Measurements from ENCODE around the gene LDLR.
"Not testable (repeated sequence)": the region's sequence is repeated elsewhere in the genome, so short reads cannot be mapped to it uniquely, and the experiment has no call there.

LDLR gene

DNA sequence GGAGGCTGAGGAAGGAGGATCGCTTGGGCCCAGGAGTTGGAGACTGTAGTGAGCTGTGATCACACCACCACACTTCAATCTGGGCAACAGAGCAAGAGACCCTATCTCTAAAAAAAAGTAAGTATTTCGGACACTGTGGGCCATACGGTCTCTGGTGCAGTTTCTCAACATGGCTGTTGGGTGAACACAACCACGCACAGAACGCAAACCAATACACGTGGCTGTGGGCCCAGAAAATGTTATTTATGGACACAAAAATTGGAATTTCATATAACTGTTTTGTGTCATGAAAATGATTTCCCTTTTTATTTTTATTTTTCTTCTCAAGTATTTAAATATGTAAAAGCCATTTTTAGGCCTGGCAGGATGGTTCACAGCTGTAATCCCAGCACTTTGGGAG is 19.5 kb downstream of the LDLR start:
- no peak for DNase-seq

DNA sequence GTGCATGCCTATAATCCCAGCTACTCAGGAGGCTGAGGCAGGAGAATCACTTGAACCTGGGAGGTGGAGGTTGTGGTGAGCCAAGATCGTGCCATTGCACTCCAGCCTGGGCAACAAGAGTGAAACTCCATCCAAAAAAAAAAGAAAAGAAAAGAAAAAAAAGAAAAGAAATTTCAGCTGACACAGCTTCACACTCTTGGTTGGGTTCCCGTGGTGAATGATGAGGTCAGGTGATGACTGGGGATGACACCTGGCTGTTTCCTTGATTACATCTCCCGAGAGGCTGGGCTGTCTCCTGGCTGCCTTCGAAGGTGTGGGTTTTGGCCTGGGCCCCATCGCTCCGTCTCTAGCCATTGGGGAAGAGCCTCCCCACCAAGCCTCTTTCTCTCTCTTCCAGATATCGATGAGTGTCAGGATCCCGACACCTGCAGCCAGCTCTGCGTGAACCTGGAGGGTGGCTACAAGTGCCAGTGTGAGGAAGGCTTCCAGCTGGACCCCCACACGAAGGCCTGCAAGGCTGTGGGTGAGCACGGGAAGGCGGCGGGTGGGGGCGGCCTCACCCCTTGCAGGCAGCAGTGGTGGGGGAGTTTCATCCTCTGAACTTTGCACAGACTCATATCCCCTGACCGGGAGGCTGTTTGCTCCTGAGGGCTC is 22.0 kb downstream of the LDLR start:
- no peak for DNase-seq

DNA sequence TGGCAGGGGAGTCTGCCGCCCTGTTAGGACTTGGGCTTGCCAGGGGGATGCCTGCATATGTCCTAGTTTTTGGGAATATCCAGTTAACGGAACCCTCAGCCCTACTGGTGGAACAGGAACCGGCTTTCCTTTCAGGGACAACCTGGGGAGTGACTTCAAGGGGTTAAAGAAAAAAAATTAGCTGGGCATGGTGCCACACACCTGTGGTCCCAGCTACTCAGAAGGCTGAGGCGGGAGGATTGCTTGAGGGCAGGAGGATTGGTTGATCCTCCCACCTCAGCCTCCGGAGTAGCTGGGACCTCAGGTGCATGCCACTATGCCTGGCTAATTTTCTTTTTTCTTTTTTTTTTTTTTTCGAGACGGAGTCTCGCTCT is 22.5 kb downstream of the LDLR start:
- DNase-seq: no peak

DNA sequence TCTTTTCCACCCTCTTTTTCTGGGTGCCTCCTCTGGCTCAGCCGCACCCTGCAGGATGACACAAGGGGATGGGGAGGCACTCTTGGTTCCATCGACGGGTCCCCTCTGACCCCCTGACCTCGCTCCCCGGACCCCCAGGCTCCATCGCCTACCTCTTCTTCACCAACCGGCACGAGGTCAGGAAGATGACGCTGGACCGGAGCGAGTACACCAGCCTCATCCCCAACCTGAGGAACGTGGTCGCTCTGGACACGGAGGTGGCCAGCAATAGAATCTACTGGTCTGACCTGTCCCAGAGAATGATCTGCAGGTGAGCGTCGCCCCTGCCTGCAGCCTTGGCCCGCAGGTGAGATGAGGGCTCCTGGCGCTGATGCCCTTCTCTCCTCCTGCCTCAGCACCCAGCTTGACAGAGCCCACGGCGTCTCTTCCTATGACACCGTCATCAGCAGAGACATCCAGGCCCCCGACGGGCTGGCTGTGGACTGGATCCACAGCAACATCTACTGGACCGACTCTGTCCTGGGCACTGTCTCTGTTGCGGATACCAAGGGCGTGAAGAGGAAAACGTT is 24.0 kb downstream of the LDLR start:
- DNase-seq: no peak

DNA sequence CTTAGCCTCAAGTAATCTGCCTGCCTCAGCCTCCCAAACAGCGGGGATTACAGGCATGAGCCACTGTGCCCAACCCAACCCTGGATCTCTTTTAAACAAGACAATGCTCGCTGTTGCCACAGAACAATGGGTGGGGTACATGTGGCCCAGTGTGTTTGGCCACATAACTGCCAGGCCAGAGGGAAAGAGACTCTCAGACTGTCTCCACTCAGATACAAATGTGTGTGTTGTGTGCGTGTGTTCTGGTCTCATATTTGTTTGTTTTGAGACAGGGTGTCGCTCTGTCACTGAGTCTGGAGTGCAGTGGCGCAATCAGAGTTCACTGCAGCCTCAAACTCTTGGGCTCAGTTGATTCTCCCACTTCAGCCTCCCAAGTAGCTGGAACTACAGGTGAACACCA is 25.8 kb downstream of the LDLR start:
- no peak for DNase-seq

DNA sequence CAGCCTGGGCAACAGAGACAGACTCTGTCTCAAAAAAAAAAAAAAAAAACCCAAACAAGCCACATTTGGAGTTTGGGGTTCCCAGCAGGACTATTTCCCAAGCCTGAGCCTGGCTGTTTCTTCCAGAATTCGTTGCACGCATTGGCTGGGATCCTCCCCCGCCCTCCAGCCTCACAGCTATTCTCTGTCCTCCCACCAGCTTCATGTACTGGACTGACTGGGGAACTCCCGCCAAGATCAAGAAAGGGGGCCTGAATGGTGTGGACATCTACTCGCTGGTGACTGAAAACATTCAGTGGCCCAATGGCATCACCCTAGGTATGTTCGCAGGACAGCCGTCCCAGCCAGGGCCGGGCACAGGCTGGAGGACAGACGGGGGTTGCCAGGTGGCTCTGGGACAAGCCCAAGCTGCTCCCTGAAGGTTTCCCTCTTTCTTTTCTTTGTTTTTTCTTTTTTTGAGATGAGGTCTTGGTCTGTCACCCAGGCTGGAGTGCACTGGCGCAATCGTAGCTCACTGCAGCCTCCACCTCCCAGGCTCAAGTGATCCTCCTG is 26.7 kb downstream of the LDLR start:
- no peak for DNase-seq

DNA sequence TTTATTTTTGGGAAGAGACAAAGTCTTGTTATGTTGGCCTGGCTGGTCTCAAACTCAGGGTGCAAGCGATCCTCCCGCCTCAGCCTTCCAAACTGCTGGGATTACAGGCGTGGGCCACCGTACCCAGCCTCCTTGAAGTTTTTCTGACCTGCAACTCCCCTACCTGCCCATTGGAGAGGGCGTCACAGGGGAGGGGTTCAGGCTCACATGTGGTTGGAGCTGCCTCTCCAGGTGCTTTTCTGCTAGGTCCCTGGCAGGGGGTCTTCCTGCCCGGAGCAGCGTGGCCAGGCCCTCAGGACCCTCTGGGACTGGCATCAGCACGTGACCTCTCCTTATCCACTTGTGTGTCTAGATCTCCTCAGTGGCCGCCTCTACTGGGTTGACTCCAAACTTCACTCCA is 27.2 kb downstream of the LDLR start:
- no peak for DNase-seq

DNA sequence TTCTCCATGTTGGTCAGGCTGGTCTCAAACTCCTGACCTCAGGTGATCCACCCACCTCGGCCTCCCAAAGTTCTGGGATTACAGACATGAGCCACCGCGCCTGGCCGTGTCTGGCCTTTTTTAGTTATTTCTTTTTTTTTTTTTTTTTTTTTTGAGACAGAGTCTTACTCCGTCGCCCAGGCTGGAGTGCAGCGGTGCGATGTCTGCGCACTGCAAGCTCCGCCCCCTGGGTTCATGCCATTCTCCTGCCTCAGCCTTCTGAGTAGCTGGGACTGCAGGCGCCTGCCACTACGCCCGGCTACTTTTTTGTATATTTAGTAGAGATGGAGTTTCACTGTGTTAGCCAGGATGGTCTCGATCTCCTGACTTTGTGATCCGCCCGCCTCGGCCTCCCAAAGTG is 32.7 kb downstream of the LDLR start:
- DNase-seq: not testable (repeated sequence)

DNA sequence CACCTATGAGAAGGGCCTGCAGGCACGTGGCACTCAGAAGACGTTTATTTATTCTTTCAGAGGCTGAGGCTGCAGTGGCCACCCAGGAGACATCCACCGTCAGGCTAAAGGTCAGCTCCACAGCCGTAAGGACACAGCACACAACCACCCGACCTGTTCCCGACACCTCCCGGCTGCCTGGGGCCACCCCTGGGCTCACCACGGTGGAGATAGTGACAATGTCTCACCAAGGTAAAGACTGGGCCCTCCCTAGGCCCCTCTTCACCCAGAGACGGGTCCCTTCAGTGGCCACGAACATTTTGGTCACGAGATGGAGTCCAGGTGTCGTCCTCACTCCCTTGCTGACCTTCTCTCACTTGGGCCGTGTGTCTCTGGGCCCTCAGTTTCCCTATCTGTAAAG is 33.9 kb downstream of the LDLR start:
- no peak for DNase-seq

DNA sequence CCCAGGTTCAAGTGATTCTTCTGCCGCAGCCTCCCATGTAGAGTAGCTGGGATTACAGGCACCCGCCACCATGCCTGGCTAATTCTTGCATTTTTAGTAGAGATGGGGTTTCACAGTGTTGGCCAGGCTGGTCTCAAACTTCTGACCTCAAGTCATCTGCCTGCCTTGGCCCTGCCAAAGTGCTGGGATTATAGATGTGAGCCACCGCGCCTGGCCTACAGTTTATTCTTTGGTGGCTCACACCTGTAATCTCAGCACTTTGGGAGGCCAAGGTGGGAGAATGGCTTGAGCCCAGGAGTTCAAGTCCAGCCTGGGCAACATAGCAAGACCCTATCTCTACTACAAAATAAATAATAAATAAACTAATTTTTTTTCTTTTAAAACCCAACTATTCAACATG is 34.9 kb downstream of the LDLR start:
- DNase-seq: not testable (repeated sequence)

DNA sequence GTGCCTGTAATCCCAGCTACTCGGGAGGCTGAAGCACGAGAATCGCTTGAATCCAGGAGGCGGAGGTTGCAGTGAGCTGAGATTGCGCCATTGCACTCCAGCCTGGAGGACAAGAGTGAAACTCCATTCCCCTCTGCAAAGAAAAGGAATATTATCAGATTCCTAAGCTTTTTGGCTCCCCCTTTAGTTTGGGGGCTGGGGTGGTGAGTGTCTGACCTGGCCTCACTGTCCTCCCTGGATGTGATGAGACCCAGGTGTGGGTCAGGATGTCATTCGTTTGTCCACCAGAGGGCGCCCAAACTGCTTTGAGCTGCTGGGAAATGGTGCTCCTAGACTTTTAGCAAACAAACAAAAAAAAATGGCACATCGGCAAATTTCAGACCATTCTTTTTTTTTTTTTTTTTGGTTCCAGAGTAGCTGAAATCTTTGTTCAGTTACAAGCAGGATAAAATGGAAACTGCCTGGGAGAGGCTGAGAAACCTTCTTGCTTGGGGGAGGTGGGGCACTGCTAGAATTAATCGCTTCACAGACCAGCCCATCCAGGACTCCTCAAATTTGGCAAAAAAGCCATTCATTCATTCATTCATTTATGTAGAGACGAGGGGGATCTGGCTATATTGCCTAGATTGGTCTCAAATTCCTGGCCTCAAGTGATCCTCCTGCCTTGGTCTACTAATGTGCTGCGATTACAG is 36.9 kb downstream of the LDLR start:
- DNase-seq: peak; percentile 66

DNA sequence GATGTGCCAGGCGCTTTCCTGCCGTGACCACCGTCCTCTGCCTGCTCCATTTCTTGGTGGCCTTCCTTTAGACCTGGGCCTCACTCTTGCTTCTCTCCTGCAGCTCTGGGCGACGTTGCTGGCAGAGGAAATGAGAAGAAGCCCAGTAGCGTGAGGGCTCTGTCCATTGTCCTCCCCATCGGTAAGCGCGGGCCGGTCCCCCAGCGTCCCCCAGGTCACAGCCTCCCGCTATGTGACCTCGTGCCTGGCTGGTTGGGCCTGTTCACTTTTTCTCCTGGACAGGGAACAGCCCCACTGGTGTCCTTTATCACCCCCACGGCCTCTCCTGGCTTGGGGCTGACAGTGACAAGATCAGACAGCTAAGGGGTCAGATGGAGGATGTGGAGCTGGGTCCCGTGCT is 38.6 kb downstream of the LDLR start:
- DNase-seq: no peak

DNA sequence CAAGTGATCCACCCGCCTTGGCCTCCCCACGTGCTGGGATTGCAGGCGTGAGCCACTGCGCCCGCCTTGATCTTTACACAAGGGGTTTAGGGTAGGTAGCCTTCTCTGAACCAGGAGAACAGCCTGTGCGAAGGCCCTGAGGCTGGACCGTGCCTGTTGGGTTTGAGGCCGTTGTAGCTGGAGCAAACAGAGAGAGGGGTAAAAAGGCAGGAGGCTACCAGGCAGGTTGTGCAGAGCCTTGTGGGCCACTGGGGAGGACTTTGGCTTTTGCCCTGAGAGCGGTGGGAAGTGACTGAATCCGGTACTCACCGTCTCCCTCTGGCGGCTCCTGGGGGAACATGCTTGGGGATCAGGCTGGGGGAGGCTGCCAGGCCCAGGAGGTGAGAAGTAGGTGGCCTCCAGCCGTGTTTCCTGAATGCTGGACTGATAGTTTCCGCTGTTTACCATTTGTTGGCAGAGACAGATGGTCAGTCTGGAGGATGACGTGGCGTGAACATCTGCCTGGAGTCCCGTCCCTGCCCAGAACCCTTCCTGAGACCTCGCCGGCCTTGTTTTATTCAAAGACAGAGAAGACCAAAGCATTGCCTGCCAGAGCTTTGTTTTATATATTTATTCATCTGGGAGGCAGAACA is 41.7 kb downstream of the LDLR start:
- peak; percentile 80 for DNase-seq

DNA sequence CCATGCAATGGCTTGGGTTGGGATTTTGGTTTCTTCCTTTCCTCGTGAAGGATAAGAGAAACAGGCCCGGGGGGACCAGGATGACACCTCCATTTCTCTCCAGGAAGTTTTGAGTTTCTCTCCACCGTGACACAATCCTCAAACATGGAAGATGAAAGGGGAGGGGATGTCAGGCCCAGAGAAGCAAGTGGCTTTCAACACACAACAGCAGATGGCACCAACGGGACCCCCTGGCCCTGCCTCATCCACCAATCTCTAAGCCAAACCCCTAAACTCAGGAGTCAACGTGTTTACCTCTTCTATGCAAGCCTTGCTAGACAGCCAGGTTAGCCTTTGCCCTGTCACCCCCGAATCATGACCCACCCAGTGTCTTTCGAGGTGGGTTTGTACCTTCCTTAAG is 42.2 kb downstream of the LDLR start:
- no peak for DNase-seq

DNA sequence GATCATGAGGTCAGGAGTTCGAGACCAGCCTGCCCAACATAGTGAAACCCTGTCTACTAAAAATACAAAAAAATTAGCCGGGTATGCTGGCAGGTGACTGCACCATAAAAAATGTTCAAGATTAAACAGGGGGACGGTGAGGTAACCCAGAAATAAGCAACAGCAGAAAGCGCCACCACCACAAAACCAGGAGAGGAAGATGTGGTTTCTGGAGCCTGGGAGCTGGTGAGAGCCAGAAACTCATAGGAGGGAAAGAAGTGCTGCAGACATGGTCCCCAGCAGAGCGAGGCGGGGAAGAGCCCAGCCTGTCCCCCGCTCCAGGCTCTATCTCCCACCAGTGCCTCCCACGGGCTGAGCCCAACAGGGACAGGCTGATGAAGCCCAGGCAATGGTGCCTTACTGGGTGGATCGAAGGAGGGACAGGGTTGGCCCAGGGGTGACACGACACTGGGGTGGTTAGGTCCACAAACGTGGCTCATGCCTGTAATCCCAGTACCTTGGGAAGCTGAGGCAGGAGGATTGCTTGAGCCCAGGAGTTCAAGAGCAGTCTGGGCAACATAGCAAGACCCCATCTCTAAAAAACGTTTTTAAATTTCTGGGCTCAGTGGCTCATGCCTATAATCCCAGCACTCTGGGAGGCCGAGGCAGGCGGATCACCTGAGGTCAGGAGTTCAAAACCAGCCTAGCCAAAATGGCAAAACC is 47.3 kb downstream of the LDLR start:
- no peak for DNase-seq

DNA sequence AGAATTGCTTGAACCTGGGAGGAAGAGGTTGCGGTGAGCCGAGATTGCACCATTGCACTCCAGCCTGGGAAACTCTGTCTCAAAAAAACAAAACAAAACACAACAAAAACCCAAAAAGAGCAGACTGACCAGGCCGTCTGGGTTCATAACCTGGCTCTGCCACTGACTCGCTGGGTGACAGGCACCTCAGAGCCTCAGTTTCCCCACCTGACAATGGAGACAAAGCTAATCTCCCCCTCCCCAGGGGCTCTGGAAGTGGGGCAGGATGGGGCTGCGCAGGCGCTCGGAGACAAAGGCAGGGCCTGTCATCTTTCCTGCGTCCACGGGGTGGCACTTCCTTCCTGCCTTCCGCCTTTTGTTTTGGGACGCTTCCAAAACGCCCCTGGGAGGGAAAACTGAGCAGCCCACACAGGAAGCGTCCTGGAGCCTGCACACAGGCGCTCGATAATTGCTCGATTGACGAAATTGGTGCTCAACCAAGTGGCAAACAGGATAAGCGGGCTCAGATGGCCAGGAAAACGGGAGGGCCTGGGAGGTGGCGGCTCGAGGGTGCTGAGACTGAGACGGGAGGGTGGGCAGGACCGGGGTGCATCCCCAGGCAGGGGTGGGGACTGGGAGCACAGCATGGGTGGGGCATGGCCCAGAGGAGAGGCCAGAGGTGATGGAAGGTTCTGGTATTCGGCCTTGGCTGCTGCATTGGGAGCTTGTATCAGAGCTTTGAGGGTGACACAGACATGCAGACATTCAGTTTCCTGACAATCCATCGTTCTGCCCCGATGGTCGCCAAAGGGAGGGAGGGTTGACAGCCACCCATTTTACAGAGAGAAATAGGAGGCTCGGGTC is 48.5 kb downstream of the LDLR start:
- DNase-seq: peak; percentile 75

DNA sequence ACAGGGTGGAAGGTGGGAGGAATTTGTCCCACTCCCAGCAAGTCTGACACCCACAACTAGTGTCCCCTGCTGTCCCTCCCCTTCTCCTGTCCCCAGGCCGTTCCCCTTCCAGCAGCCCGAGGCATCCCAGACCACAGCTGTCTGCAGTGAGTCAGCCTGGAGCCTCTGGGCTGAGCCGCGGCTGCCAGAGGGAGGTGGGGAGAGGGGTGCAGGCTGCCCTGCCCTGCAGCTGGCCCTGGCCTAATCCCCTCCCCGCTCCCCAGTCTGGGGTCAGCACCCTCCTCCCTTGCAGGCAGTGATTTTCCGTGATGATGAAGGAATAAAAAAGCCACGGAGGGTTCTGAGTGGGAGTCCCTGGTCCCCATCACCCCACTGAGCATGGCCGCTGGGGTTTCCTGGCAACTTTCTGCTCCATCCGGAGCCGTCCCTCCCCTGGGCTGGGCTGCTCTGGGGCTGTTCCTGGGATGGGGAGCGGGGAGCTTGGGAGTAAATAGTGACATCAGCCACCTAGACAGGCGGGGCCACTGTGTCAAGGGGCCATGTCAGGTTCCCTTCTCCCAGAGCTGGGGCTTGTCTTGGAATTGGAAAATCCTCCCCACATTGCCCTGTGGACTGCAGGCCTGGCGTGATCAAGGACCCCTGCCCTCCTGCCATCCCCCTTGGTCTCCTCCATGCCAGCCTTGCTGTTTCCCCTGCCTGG is 49.5 kb downstream of the LDLR start:
- peak; percentile 65 for DNase-seq

DNA sequence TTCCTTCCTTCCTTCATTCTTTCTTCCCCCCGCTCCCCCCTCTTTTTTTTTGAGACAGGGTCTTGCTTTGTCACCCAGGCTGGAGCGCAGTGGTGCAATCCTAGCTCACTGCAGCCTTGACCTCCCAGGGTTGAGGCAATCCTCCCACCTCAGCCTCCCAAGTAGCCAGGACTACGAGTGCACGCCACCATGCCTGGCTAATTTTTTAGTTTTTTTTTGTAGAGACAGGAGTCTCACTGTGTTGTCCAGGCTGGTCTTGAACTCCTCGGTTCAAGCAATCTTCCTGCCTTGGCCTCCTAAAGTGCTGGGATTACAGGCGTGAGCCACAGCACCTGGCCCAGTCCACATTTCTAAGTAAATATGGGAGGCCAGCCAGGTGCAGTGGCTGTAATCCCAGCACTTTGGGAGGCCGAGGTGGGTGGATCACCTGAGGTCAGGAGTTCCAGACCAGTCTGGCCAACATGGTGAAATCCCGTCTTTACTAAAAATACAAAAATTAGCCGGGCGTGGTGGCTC is 50.8 kb downstream of the LDLR start:
- not testable (repeated sequence) for DNase-seq

DNA sequence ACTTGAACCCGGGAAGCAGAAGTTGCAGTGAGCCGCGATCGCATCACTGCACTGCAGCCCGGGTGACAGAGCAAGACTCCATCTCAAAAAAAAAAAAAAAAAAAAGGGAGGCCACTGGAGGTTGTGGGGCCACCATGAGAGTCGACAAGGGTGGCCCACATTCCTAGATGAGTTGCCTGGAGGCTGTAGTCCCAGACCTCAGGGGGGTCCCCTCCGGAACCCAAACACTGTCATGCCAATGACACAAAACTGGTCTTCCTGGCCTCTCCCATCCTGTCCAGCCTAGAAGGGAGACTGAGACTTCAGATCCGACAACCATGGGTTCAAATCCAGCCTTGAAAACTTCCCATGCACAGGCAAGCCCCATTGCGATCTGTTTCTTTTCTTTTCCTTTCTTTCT is 51.6 kb downstream of the LDLR start:
- DNase-seq: no peak

DNA sequence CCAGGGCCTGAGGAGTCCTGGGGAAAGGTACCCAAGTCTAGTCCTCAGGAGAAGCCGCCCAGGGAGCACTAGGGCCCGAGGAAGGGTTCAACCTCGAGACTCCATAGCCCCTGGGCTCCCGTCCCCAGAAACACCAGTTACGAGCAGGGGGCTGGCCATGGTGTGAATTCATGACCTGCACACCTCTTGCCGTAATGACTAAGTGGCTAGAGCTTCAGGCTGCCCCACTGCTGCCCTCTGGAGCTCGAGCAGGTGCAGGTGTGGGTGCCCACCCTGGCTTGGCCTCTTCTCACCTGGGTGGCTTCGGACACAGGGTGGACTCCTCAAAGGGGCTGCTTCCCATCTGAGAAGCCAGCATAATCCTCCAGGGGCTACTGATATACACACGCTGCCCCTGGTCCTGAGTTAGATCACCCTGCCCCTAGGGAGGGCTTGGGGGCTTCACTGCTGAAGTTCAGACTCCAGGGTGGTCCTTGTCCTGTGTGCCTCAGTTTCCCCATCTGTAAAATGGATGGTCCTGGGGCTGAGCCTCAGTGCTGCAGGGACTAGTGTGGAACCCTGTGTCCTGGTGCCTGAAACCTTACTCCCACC is 52.8 kb downstream of the LDLR start:
- no peak for DNase-seq

All from NCI-H82 (cell line).